Mesothelial cell of epicardium (in vitro differentiated cells): ENCODE measurements around the gene PROB1. TPM values are rescaled to one million over a fixed set of nuclear protein-coding genes. Genes with fewer than 3 reads are reported as not detected.
A peak's percentile ranks its signal among the peaks of the same experiment; 100 is the strongest.
"Not testable (repeated sequence)": the region's sequence is repeated elsewhere in the genome, so short reads cannot be mapped to it uniquely, and the experiment has no call there.

ENCODE experiments used
- DNase-seq, 2 experiments: peaks; one replicate each; pipeline ENCODE4 v3.0.0; 2021; ENCODE audit warnings: low spot score in 2 of 2; ENCODE audit not compliant: unreplicated experiment in 2 of 2
- H3K27ac Mint-ChIP-seq: 2 replicates; pipeline ENCODE4 v1.8.0; 2021; ENCODE audit warnings: mixed read lengths
- H3K27me3 Mint-ChIP-seq: 2 replicates; pipeline ENCODE4 v1.8.0; 2021; ENCODE audit warnings: low read depth, mixed read lengths
- H3K36me3 Mint-ChIP-seq: 2 replicates; pipeline ENCODE4 v1.8.0; 2021; ENCODE audit warnings: mixed read lengths
- H3K4me1 Mint-ChIP-seq: 2 replicates; pipeline ENCODE4 v1.8.0; 2021; ENCODE audit warnings: mixed read lengths
- H3K4me3 Mint-ChIP-seq: 2 replicates; pipeline ENCODE4 v1.8.0; 2021; ENCODE audit warnings: mild to moderate bottlenecking, moderate library complexity, mixed read lengths
- H3K9me3 Mint-ChIP-seq: 2 replicates; pipeline ENCODE4 v1.8.0; 2021; ENCODE audit warnings: mixed read lengths
- total RNA-seq: library from RNA; stranded (reverse); gene quantifications from 3 replicates; pipeline ENCODE4 v1.2.1, GENCODE V29; 2021
- TF ChIP-seq, protein P1 (sequence below): fragments of 200-600 bp; sonication (generic); IDR thresholded peaks from one replicate; pipeline ENCODE4 v1.5.0; 2021; ENCODE audit warnings: antibody characterized with exemption; ENCODE audit not compliant: unreplicated experiment

The PROB1 gene
- total RNA-seq, 1 donor from 2014 or later: 1.6 TPM

DNA sequence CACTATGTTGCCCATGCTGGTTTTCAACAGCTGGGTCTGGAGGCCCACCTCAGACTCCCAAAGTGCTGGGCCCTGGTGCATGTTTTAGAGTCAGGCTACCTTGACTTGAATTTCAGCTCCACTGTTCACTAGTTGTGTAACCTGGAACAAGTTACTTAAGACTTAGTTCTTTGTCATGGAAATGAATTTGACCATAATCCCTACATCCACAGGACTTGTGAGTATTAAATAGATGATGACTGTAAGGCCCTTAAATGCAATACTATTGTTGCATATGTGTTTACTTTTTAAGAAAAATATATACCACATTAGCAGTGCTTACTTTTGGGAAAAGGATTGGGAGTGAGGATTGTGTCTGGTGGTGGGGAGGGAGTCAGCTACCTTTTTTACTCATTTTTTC lies 36.8 kb downstream of the PROB1 start:
- Mint-ChIP-seq H3K9me3 (peaks cover 7% of the 10 kb centered on the region), H3K4me1 (no peaks in the 10 kb centered on the region), H3K36me3 (peaks cover 38% of the 10 kb centered on the region), H3K4me3 (no peak overlapping the region), H3K27me3 (no peaks in the 10 kb centered on the region), H3K27ac (no peak overlapping the region)
- TF ChIP-seq, protein P1, sequence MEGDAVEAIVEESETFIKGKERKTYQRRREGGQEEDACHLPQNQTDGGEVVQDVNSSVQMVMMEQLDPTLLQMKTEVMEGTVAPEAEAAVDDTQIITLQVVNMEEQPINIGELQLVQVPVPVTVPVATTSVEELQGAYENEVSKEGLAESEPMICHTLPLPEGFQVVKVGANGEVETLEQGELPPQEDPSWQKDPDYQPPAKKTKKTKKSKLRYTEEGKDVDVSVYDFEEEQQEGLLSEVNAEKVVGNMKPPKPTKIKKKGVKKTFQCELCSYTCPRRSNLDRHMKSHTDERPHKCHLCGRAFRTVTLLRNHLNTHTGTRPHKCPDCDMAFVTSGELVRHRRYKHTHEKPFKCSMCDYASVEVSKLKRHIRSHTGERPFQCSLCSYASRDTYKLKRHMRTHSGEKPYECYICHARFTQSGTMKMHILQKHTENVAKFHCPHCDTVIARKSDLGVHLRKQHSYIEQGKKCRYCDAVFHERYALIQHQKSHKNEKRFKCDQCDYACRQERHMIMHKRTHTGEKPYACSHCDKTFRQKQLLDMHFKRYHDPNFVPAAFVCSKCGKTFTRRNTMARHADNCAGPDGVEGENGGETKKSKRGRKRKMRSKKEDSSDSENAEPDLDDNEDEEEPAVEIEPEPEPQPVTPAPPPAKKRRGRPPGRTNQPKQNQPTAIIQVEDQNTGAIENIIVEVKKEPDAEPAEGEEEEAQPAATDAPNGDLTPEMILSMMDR: no peak
- DNase-seq: no peak

DNA sequence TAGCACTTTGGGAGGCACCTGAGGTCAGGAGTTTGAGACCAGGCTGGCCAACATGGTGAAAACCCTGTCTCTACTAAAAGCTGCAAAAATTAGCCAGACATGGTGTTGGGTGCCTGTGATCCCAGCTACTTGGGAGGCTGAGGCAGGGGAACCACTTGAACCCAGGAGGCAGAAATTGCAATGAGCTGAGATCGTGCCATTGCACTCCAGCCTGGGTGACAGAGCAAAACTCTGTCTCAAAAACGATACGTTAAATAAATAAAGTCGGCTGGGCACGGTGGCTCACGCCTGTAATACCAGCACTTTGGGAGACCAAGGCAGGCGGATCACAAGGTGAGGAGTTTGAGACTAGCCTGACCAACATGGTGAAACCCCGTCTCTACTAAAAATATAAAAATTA lies 39.0 kb downstream of the PROB1 start:
- DNase-seq, H3K27ac Mint-ChIP-seq, H3K27me3 Mint-ChIP-seq, H3K4me3 Mint-ChIP-seq, H3K4me1 Mint-ChIP-seq, H3K9me3 Mint-ChIP-seq: not testable (repeated sequence)
- H3K36me3 Mint-ChIP-seq: peaks cover 42% of the 10 kb centered on the region

GRCh38 chr5:139354186-139354585 lies 40.7 kb downstream of the PROB1 start:
- Mint-ChIP-seq H3K27me3 (no peaks in the 10 kb centered on the region), H3K27ac (no peak overlapping the region)

DNA sequence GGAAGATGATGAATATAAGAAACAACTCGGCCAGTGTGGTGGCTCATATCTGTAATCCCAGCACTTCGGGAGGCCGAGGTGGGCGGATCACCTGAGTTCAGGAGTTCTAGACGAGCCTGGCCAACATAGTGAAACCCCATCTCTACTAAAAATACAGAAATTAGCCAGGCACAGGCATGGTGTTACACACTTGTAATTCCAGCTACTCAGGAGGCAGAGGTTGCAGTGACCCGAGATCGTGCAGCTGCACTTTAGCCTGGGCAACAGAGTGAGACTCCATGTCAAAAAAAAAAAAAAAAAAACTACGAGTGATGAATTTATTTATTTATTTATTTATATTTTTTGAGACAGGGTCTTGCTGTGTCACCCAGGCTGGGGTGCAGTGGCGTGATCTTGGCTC lies 47.0 kb downstream of the PROB1 start:
- Mint-ChIP-seq H3K4me1 (peaks cover 20% of the 10 kb centered on the region), H3K36me3 (peaks cover 26% of the 10 kb centered on the region)
- not testable (repeated sequence) for DNase-seq, H3K4me3 Mint-ChIP-seq, H3K27ac Mint-ChIP-seq, H3K9me3 Mint-ChIP-seq, H3K27me3 Mint-ChIP-seq

More at GRCh38 chr5:139354186-139354585, 40.7 kb downstream of the PROB1 start:
- Mint-ChIP-seq H3K9me3 (peaks cover 7% of the 10 kb centered on the region), H3K4me1 (no peaks in the 10 kb centered on the region), H3K36me3 (peaks cover 36% of the 10 kb centered on the region), H3K4me3 (no peak overlapping the region)
- TF ChIP-seq, protein P1: no peak
- no peak for DNase-seq

GRCh38 chr5:139345442-139345841 lies 49.5 kb downstream of the PROB1 start:
- not testable (repeated sequence) for H3K9me3 Mint-ChIP-seq, H3K27me3 Mint-ChIP-seq, DNase-seq, H3K4me3 Mint-ChIP-seq, H3K27ac Mint-ChIP-seq
- peaks cover 20% of the 10 kb centered on the region for H3K36me3 Mint-ChIP-seq
- peaks cover 30% of the 10 kb centered on the region for H3K4me1 Mint-ChIP-seq

- no peaks in the 10 kb centered on the region for H3K9me3 Mint-ChIP-seq
- no peak overlapping the region for H3K27ac Mint-ChIP-seq
- no peak for DNase-seq
- peaks cover 30% of the 10 kb centered on the region for H3K4me1 Mint-ChIP-seq
- TF ChIP-seq, protein P1: no peak
- peaks cover 20% of the 10 kb centered on the region for H3K36me3 Mint-ChIP-seq
- peak overlapping the region; percentile 44 for H3K4me3 Mint-ChIP-seq
- H3K27me3 Mint-ChIP-seq: no peaks in the 10 kb centered on the region
These were observed 50.7 kb downstream of the PROB1 start for GRCh38 chr5:139344177-139344576.

GRCh38 chr5:139343476-139343875 lies 51.4 kb downstream of the PROB1 start:
- Mint-ChIP-seq H3K4me3 (peak overlapping the region; percentile 96), H3K4me1 (peaks cover 30% of the 10 kb centered on the region), H3K9me3 (no peaks in the 10 kb centered on the region), H3K27me3 (no peaks in the 10 kb centered on the region), H3K36me3 (peaks cover 17% of the 10 kb centered on the region), H3K27ac (peak overlapping the region; percentile 99)
- TF ChIP-seq, protein P1: no peak
- no peak for DNase-seq
